ENCODE data around the gene RAD18.

Gene RAD18

DNA sequence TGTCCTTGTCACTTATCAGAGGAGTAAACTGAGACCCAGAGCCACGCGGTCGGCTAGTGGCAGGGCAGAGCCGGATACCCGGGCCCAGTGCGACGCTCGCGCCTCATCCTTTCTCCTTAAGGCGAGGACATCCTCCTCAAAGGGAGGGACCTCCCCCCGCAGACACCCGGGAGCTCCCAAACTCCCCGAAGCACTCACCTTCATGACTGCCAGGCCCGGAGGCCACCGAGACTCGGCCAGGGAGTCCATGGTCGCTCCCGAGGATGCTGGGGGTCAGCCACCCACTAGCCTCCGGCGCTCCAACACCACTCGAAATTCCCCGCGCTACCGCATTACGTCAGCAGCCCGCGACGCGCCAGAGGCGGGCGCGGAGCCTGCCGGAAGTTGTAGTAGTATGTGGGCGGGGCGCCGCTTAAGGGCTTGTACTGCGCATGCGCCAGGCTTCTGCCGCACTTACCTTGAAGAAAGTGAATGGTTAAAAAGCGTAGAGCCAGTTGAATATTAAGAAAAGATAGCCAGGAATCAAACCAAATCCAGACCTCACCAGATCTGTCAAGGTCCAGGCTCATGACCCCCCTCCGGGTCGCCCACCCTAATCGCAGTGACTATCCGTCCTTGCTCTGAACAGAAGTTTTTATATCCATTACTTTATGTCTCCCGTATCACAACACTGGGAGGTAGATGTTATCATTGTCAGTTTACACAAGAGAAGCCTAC is at the start of gene RAD18:
Gene RAD18 (minus strand): TSS at position 336 of the 717 bp plus-strand sequence. CDS start 87 bp downstream, at position 249.
- peak; percentile 78 for DNase-seq (ENCODE audit: low read depth)

GRCh38 chr3:9012521-9012920 is 49.2 kb upstream of the RAD18 start:
- no peak for DNase-seq (ENCODE audit: low read depth)

DNA sequence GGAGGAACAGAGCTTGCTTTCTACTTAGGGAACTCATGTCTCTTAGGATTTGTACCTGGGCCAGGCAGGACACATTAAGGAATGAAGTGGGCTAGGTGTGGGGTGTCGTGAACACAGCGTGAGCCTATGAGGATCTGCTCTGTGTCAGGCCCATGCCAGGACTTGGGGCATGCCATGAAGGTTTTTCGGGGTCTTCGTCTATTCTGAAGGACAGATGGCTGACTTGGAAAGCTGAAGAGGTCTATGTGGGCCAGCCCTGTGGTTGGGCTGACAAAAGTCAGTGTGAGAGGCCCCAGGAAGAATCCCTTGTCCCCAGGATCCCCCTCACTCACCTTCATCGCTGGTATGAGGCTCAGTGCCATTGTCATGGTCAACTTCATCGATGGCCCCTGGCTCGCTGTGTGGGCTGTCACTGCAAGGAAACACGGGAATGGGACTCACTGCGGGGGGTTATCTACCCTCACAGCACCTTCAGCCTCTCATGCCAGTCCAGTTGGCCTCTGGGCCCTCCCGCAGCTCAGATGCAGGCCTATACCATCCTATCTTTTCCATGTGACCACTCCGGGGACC is 46.8 kb upstream of the RAD18 start:
- no peak for DNase-seq (ENCODE audit: low read depth)

DNA sequence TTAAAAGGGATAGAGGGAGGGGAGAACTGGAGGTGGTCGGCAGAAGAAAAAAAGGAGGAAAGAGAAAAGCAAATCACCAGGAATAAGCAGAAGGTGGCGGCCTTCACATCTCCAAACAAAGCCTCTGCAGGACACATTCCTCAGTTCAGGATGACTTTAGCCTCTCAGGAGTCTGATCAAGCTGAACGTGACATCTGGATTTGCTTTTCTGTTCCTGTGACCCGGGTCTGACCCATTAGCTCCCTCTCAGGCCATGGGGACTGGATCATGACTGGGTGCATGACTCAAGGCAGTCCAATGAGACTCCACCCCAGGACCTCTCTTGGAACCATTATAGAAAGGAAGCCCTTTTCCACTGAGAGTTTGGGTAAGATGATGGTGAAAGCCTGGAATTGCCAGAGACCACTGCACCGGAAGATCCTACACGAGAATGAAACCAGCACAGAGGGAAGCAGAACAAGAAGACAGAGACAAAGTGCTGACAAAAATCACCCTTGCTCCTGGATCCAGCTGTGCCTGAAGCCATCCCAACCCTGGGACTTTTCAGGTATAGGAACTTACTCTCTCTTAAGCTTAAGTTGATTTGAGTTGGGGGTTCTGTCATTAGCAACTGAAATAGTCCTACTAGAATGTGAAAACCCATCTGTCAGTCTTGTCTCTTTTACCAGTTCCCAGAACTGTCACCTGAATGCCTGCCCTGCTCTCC is 45.4 kb upstream of the RAD18 start:
- DNase-seq (ENCODE audit: low read depth) = peak; percentile 11

DNA sequence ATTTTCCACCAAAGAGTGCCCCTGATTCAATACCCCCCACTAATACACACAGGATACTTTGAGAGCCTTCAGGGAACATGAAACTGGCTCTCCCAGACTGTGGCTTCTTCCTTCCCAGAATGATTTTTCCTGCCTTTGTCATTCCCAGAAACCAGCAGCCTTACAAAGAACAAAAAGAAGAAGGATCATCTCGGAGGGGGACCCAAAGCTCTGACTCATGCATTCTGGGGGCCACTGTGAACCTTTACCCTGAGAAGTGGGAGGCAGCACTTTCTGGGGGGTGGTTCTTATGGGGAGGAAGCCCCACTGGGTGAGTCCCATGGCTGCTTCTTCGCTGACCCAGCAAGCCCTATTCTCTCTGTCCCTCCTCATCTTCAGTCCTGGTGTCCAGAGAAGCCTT is 44.7 kb upstream of the RAD18 start:
- DNase-seq (ENCODE audit: low read depth) = no peak

GRCh38 chr3:9007213-9007612 is 43.9 kb upstream of the RAD18 start:
- DNase-seq (ENCODE audit: low read depth) = no peak

- DNase-seq (ENCODE audit: low read depth) = no peak
Measured at GRCh38 chr3:9000041-9000440, 36.8 kb upstream of the RAD18 start.

- no peak for DNase-seq (ENCODE audit: low read depth)
Measured at GRCh38 chr3:8997151-8997550, 33.9 kb upstream of the RAD18 start.

DNA sequence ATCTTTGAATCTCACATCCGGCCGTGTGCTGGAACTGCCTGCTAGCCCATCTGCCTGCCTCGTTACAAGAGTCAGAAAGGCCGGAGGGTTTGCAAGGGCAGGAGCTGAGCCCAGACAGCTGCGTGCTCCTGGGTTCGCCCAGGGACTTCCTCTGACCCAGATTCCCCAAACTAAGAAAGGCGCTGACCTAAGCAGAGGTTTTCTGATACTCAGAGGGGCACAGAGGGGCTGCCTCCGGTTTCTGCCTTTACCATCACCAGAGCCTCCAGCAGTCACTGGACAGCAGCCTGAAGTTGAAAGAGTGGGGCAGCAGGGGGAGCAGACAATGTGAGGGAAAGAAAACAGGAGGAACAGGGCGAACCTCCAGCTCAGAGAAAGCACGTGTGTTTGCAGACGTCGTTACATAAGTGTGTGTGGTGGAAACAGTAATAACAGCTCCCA is 33.4 kb upstream of the RAD18 start:
- no peak for DNase-seq (ENCODE audit: low read depth)

- DNase-seq (ENCODE audit: low read depth) = no peak
Measured at GRCh38 chr3:8996216-8996615, 32.9 kb upstream of the RAD18 start.

GRCh38 chr3:8994226-8994625 is 31.0 kb upstream of the RAD18 start:
- no peak for DNase-seq (ENCODE audit: low read depth)

DNA sequence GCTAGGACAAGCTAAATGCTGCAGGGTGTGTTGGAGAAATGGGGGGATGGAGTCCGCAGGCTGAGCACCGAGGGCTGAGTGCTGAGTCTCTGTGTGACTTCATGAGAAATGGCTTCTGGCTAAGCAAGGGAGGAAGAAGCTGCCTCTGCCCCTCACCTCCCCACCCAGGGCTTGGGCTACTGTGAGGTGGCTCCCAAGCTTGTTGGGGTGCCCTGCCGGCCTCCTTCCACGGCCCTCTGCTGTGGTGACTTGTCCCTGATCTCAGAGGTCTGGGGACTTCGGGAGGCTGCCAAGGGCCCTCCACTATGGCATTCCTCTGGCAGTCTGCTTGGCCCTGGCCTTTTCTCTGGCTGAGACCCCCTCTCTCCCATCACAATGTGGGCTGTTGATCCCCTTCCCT is 30.1 kb upstream of the RAD18 start:
- DNase-seq (ENCODE audit: low read depth) = no peak

DNA sequence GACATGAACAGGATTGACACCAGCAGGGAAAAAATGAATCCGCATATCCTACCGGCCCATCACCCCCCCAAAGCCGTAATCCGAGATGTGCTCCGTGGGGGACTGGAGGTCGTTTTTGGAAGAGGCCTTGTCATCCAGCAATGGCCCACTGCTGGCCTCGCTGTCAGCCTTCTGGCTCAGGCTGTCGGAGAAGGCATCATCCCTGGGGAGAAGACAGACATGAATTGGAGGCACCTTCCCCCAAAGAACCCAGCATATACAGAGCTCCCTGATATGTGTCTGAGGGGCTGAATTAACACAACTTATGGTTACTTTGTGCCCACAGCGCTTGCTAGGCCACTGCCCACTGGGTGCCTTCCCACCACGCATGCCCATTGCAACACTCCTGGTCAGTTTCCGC is 29.6 kb upstream of the RAD18 start:
- DNase-seq (ENCODE audit: low read depth) = no peak

DNA sequence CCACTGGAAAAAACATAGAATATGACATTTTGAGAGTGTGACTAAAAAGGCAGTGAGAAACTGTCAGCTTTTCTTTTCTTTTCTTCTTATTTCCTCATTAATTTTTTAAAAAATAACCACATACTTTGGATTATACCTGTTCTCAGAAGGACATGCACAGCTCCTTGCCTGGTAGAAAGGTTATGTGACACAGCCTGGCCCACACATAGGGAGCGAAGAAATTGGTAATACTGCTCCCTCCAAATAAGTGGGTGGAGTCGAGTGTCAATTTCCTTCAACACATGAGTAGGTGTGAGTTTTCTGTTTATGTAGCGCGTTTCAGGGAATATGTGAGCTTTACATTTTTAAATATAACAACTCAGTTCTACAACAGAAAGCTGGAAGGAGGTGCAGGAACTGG is 28.9 kb upstream of the RAD18 start:
- no peak for DNase-seq (ENCODE audit: low read depth)

- no peak for DNase-seq (ENCODE audit: low read depth)
Measured at GRCh38 chr3:8990266-8991215, 27.3 kb upstream of the RAD18 start.

- DNase-seq (ENCODE audit: low read depth) = no peak
Measured at GRCh38 chr3:8988791-8989558, 25.7 kb upstream of the RAD18 start.

GRCh38 chr3:8988384-8988655 is 25.0 kb upstream of the RAD18 start:
- DNase-seq (ENCODE audit: low read depth) = no peak

DNA sequence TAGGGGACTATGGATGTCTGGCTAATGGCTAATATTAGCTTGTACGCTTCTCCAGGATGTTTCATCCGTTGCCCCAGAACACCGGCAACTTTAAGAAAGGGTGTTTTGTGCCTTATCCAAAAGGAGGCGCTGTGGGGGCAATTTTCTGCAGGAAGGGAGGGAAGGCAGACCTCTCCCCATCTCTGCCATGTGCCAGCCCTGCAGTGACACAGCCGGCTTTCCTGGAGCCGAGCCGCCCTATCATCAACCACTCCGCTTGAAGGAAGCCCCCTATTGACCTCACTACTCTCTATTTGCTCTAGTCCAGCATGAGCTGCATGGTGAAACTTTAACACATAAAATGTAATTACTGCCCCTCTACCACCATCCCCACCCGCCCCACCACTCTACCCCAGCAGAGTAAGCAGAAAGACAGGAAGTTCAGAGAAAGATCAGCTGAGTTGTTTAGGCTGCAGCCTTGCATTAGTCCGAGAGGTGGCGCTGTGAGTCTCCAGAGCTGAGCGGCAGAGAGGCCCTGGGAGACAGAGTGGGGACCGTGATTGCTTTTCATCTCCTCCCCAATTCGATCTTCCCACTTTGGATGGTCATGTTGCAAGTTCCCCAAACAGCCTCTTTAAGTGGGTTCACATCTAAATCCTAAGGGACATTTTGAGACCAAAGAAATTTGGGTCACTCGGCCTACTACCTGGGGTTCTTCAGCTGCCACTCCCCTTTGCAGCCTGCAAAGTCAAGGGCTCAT is 24.5 kb upstream of the RAD18 start:
- no peak for DNase-seq (ENCODE audit: low read depth)

GRCh38 chr3:8987226-8987625 is 24.0 kb upstream of the RAD18 start:
- no peak for DNase-seq (ENCODE audit: low read depth)

- DNase-seq (ENCODE audit: low read depth) = no peak
Measured at GRCh38 chr3:8986741-8987140, 23.5 kb upstream of the RAD18 start.

DNA sequence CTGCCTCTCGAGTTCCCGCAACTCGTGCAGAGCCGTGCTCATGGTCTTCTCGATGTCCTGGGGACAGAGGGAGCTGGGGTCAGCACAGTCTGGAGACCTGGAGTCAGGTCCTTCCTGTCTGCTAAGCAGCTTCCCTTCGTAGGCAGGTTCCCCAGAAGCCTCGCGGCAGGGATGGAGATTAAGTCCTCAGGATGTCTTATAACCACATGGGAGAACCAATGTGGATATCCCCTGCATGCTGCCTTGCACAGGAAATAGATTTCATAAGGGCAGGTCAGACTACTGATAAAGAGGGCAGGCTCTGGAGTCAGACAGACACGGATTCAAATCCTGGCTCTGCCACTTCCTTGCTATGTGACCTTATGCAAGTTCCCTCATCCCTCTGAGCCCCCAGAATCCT is 22.6 kb upstream of the RAD18 start:
- DNase-seq (ENCODE audit: low read depth) = no peak
